Stimulated activated naive B cell treated with anti-CD40 and anti-IgM and Interleukin-4, amounts not matched to agents 10 μg/mL and 1 μg/mL and 100 μg/mL, for 72 hours (primary cell): Measurements from ENCODE around the gene TFAM.
A peak's percentile ranks its signal among the peaks of the same experiment; 100 is the strongest.

ENCODE experiments used
- ATAC-seq, 2 donors: fragments of 150-1000 bp; cut with Tn5 transposase; replicated peaks; 2 replicates each; pipeline ENCODE4 v1.10.0; 2021; ENCODE audit warnings: moderate library complexity in 1 of 2
- DNase-seq: peaks from one replicate; pipeline ENCODE4 v3.0.0; 2021
- H3K27ac Mint-ChIP-seq: one replicate; pipeline ENCODE4 v1.8.0; 2022; ENCODE audit warnings: mild to moderate bottlenecking, mixed read lengths
- H3K27me3 Mint-ChIP-seq, 2 donors: one replicate each; pipeline ENCODE4 v1.8.0; 2022; ENCODE audit warnings: mixed read lengths in 2 of 2
- H3K36me3 Mint-ChIP-seq, 2 donors: one replicate each; pipeline ENCODE4 v1.8.0; 2022; ENCODE audit warnings: mixed read lengths in 2 of 2, mild to moderate bottlenecking in 1 of 2
- H3K4me1 Mint-ChIP-seq, 2 donors: one replicate each; pipeline ENCODE4 v1.8.0; 2022; ENCODE audit warnings: mixed read lengths in 2 of 2, mild to moderate bottlenecking in 1 of 2
- H3K4me3 Mint-ChIP-seq, 2 donors: one replicate each; pipeline ENCODE4 v1.8.0; 2022; ENCODE audit warnings: mild to moderate bottlenecking in 2 of 2, mixed read lengths in 2 of 2, moderate library complexity in 1 of 2
- H3K9me3 Mint-ChIP-seq, 2 donors: one replicate each; pipeline ENCODE4 v1.8.0; 2022; ENCODE audit warnings: mixed read lengths in 2 of 2, mild to moderate bottlenecking in 1 of 2

TFAM gene

GRCh38 chr10:58359541-58359940 is 25.7 kb upstream of the TFAM start:
- Mint-ChIP-seq H3K4me1 (peaks cover 21 to 33% of the 10 kb centered on the region in 2 donors), H3K36me3 (peaks cover 5 to 16% of the 10 kb centered on the region in 2 donors), H3K27ac (no peak overlapping the region), H3K4me3 (no peak overlapping the region), H3K9me3 (no peaks in the 10 kb centered on the region), H3K27me3 (no peaks in the 10 kb centered on the region)
- ATAC-seq (peak; percentile 59 to 76), DNase-seq (no peak)

DNA sequence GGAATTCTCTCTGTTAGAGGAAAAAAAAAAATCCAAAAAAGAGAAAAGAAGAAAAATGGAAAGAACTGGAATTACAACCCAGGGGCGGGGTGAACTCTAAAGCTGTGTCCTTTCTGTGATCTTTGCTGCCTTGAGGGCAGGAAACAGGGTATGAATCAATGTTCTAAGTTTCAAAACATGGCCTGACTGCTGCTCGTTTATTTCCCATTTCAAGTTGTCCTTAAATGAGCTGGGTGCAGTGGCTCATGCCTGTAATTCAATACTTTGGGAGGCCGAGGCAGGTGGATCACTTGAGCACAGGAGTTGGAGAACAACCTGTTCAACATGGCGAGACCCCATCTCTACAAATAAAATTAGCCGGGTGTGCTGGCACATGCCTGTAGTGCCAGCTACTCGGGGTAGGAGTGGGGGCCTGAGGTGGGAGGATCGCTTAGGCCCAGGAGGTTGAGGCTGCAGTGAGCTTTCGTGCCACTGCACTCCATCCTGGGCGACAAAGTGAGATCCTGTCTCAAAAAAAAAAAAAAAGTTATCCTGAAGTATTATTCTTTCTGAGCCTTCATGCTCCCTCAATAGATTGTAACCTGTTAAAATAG is 24.7 kb upstream of the TFAM start:
- no peaks in the 10 kb centered on the region for H3K27me3 Mint-ChIP-seq
- H3K27ac Mint-ChIP-seq = no peak overlapping the region
- H3K9me3 Mint-ChIP-seq = no peaks in the 10 kb centered on the region
- H3K4me3 Mint-ChIP-seq = no peak overlapping the region
- no peak for DNase-seq
- ATAC-seq = no peak
- H3K36me3 Mint-ChIP-seq = peaks cover 9 to 22% of the 10 kb centered on the region in 2 donors
- peaks cover 17 to 26% of the 10 kb centered on the region in 2 donors for H3K4me1 Mint-ChIP-seq

DNA sequence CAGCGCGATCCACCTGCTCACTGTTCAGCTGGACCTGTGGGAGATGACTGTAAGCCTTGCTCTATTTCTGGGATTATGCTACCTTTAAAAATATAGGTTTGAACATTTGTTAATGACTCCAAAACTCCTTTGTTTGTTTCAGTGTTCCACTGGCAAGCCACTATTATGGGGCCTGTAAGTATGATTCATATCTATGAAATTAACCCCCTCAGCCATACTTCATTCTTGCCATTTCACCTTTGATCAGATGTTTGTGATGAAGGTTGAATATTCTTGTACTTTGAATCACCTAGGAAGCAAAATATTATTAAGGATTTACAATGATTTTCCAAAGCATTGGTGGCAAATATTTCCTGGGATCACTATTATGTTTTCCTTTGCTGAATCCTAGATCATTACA is 23.9 kb upstream of the TFAM start:
- Mint-ChIP-seq H3K9me3 (no peaks in the 10 kb centered on the region), H3K27ac (no peak overlapping the region), H3K27me3 (no peaks in the 10 kb centered on the region), H3K4me1 (peaks cover 15 to 26% of the 10 kb centered on the region in 2 donors), H3K4me3 (no peak overlapping the region), H3K36me3 (peaks cover 9 to 22% of the 10 kb centered on the region in 2 donors)
- DNase-seq (no peak), ATAC-seq (no peak)

GRCh38 chr10:58362027-58362789 is 23.0 kb upstream of the TFAM start:
- H3K4me1 Mint-ChIP-seq = peaks cover 12 to 19% of the 10 kb centered on the region in 2 donors
- no peak overlapping the region for H3K4me3 Mint-ChIP-seq
- DNase-seq (no peak), ATAC-seq (no peak)
- no peak overlapping the region for H3K27ac Mint-ChIP-seq
- no peaks in the 10 kb centered on the region for H3K9me3 Mint-ChIP-seq
- H3K36me3 Mint-ChIP-seq = peaks cover 9 to 22% of the 10 kb centered on the region in 2 donors
- H3K27me3 Mint-ChIP-seq = no peaks in the 10 kb centered on the region

DNA sequence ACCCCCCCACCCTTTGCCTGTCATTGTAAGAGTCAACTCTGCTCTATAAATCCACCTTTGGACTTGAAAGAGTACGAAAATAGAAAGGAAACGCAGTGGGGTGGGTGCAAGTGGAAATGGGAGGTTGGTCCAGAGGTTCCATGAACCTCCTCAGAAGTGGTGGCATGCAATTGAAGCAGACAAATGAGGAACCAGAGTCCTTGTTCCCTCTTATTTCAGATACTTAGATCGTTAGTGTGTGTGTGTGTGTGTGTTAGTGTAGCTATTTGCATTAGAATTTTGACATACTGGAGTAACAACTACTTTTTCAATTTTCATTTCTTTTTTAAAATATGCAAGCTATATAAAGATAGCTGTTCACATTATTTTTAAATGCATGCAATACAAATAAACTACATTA is 18.1 kb upstream of the TFAM start:
- DNase-seq (no peak), ATAC-seq (no peak)
- Mint-ChIP-seq H3K4me1 (no peaks in the 10 kb centered on the region), H3K9me3 (no peaks in the 10 kb centered on the region), H3K27ac (no peak overlapping the region), H3K4me3 (no peak overlapping the region), H3K36me3 (peaks cover 9 to 15% of the 10 kb centered on the region in 2 donors), H3K27me3 (no peaks in the 10 kb centered on the region)

GRCh38 chr10:58371473-58371872 is 13.7 kb upstream of the TFAM start:
- no peaks in the 10 kb centered on the region for H3K27me3 Mint-ChIP-seq
- DNase-seq = no peak
- ATAC-seq = no peak
- no peaks in the 10 kb centered on the region for H3K36me3 Mint-ChIP-seq
- H3K4me3 Mint-ChIP-seq = no peak overlapping the region
- H3K9me3 Mint-ChIP-seq = no peaks in the 10 kb centered on the region
- H3K4me1 Mint-ChIP-seq = no peaks in the 10 kb centered on the region
- H3K27ac Mint-ChIP-seq = no peak overlapping the region

GRCh38 chr10:58372607-58373441 is 12.4 kb upstream of the TFAM start:
- DNase-seq (no peak), ATAC-seq (peak; percentile 71 to 80)
- H3K27ac Mint-ChIP-seq = no peak overlapping the region
- no peaks in the 10 kb centered on the region for H3K9me3 Mint-ChIP-seq
- no peak overlapping the region for H3K4me3 Mint-ChIP-seq
- peaks cover 0 to 5% of the 10 kb centered on the region in 2 donors for H3K36me3 Mint-ChIP-seq
- no peaks in the 10 kb centered on the region for H3K27me3 Mint-ChIP-seq
- no peaks in the 10 kb centered on the region for H3K4me1 Mint-ChIP-seq

- Mint-ChIP-seq H3K27ac (peak overlapping the region; percentile 51), H3K4me1 (no peaks in the 10 kb centered on the region), H3K4me3 (no peak overlapping the region), H3K9me3 (no peaks in the 10 kb centered on the region), H3K27me3 (no peaks in the 10 kb centered on the region), H3K36me3 (peaks cover 0 to 6% of the 10 kb centered on the region in 2 donors)
- peak in 1 of 2 donors; percentile 18 for ATAC-seq
- no peak for DNase-seq
Measured at GRCh38 chr10:58373442-58373827, 11.8 kb upstream of the TFAM start.

DNA sequence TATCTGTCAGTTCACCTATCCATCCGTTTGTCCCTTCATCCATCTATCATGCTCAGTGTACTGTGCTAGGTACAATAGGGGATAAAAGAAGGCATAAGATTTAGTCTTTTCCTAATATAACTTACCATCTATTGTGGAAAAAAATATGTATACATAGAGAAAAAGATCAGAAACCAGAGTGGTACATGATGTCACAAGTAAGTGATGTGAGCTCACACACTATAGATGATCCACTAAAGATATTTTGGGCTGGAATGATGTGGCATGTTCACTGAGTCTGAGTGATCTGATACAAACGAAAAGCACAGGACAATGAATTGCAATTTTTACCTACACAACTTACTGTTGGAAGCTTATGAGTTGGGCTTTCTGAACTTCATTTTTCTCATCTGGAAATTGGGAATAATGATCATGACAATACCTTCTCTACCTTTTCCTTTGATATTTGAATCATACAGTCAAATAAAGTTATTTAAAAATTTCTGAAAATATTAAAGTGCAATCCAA is 2.7 kb upstream of the TFAM start:
- H3K4me1 Mint-ChIP-seq = peaks cover 12 to 29% of the 10 kb centered on the region in 2 donors
- DNase-seq = no peak
- no peak overlapping the region for H3K4me3 Mint-ChIP-seq
- no peak for ATAC-seq
- no peaks in the 10 kb centered on the region for H3K9me3 Mint-ChIP-seq
- H3K27ac Mint-ChIP-seq = no peak overlapping the region
- no peaks in the 10 kb centered on the region for H3K27me3 Mint-ChIP-seq
- peaks cover 10% of the 10 kb centered on the region in 2 donors for H3K36me3 Mint-ChIP-seq

DNA sequence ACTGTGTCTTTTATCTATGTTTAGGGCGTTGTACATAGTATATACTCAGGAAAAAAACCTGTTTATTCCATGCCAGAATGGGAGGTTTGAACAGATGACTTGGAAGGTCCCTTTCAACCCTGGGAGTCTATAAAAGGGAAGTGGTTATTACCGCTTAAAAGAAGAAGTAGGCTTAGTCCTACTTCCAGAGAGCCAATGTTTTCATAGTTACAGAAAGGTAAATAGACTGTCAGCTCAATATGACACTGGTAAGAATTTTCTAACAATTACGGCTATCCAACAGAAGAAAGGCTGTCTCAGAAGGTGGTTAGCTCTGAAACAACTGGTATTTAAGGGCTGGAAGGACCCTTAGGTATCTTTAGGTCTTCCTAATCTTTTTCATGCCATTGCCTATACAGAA is 1.1 kb upstream of the TFAM start:
- no peaks in the 10 kb centered on the region for H3K27me3 Mint-ChIP-seq
- H3K9me3 Mint-ChIP-seq = no peaks in the 10 kb centered on the region
- H3K36me3 Mint-ChIP-seq = peaks cover 2 to 10% of the 10 kb centered on the region in 2 donors
- peak overlapping the region; percentile 96 to 97 for H3K4me3 Mint-ChIP-seq
- H3K27ac Mint-ChIP-seq = peak overlapping the region; percentile 96
- H3K4me1 Mint-ChIP-seq = peaks cover 12 to 29% of the 10 kb centered on the region in 2 donors
- DNase-seq = no peak
- ATAC-seq = peak; percentile 70 to 77

DNA sequence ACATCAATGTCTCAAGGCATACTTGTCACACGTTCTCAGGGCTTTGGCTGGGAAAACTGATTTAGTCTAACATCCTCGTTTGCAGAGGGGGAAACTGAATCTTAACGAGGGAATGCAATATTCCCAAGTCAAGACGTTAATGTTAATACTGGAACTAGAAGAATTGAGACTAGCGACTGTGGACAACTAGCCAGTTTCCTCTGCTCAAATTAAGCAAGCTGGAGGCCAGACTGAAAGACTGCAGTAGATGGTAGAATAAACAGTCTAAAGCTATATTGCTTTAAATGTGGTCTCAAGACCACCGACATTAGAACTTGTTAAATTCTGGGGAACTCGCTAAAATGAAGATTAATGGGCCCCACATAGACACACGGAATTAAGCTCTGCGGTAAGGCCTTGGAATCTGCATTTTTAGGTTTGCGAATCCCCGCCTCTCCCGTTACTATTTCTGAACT is 639 bp upstream of the TFAM start:
- ATAC-seq (peak; percentile 0 to 9), DNase-seq (no peak)
- H3K9me3 Mint-ChIP-seq = no peaks in the 10 kb centered on the region
- H3K27ac Mint-ChIP-seq = peak overlapping the region; percentile 96
- peaks cover 12 to 33% of the 10 kb centered on the region in 2 donors for H3K4me1 Mint-ChIP-seq
- H3K4me3 Mint-ChIP-seq = peak overlapping the region; percentile 96 to 97
- H3K27me3 Mint-ChIP-seq = no peaks in the 10 kb centered on the region
- H3K36me3 Mint-ChIP-seq = peaks cover 3 to 13% of the 10 kb centered on the region in 2 donors

GRCh38 chr10:58385784-58386112 is 538 bp downstream of the TFAM start:
- DNase-seq (no peak), ATAC-seq (peak; percentile 1 to 2)
- Mint-ChIP-seq H3K36me3 (peaks cover 11 to 15% of the 10 kb centered on the region in 2 donors), H3K27me3 (no peaks in the 10 kb centered on the region), H3K27ac (peak overlapping the region; percentile 96), H3K4me1 (peaks cover 16 to 40% of the 10 kb centered on the region in 2 donors), H3K4me3 (peak overlapping the region; percentile 96 to 97), H3K9me3 (no peaks in the 10 kb centered on the region)

- Mint-ChIP-seq H3K4me1 (peaks cover 14 to 41% of the 10 kb centered on the region in 2 donors), H3K9me3 (no peaks in the 10 kb centered on the region), H3K4me3 (no peak overlapping the region), H3K27ac (no peak overlapping the region), H3K27me3 (no peaks in the 10 kb centered on the region), H3K36me3 (peaks cover 24 to 30% of the 10 kb centered on the region in 2 donors)
- ATAC-seq = no peak
- no peak for DNase-seq
Measured at GRCh38 chr10:58389024-58389423, 3.8 kb downstream of the TFAM start.

DNA sequence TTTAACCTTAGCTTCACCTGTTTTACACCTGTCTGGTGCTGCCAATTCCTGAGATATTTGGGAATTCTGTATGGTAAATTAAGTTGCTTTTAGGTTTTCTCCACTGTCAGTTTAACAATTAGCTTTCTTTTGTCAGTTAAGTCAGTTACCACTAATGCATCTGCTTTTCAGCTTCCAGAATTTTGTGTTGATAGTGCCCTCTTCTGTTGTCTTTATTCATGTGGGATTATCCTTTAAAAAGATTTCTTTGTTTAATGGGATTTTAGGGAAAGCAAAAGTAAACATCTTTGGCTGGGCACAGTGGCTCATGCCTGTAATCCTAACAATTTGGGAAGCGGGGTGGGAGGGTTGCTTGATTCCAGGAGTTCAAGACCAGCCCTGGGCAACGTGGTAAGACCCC is 8.1 kb downstream of the TFAM start:
- Mint-ChIP-seq H3K27me3 (no peaks in the 10 kb centered on the region), H3K27ac (no peak overlapping the region), H3K9me3 (no peaks in the 10 kb centered on the region), H3K4me3 (no peak overlapping the region), H3K4me1 (peaks cover 8 to 15% of the 10 kb centered on the region in 2 donors), H3K36me3 (peaks cover 36 to 54% of the 10 kb centered on the region in 2 donors)
- DNase-seq (no peak), ATAC-seq (no peak)
